NB4 (cell line): Measurements from ENCODE around the gene EPHA1.

ENCODE experiments used
- CTCF ChIP-seq: IDR thresholded peaks from one replicate; pipeline ENCODE4 v1.5.1; 2012; ENCODE audit warnings: low read depth, low read length
- POLR2A ChIP-seq: IDR thresholded peaks from 2 replicates; pipeline ENCODE4 v1.6.1; 2011; ENCODE audit warnings: mild to moderate bottlenecking; ENCODE audit not compliant: insufficient read length; ENCODE audit errors: extremely low read depth

- TF ChIP-seq CTCF (no peak), POLR2A (no peak)
Measured at GRCh38 chr7:143449793-143450192, 41.1 kb upstream of the EPHA1 start.
